Measurements from ENCODE around the gene KCNN2. TPM values are rescaled to one million over a fixed set of nuclear protein-coding genes. Genes with fewer than 3 reads are reported as not detected.

The KCNN2 gene
- total RNA-seq, 1 experiment from 2014 or later: not detected

- no TSS peak for BruUV-seq (replicated peaks)
- POLR2A ChIA-PET (ENCODE audit: unreplicated experiment): no interaction called here
- H3F3A ChIP-seq (ENCODE audit: insufficient read depth, low read depth): no peaks in the 10 kb centered on the region
Measured at GRCh38 chr5:114407783-114408182, 45.9 kb downstream of the KCNN2 start.

GRCh38 chr5:114408847-114409246 is 47.0 kb downstream of the KCNN2 start:
- Histone ChIP-seq H3K4me1 (replicated peaks; ENCODE audit: insufficient read depth) (no peaks in the 10 kb centered on the region), H3F3A (ENCODE audit: insufficient read depth, low read depth) (no peaks in the 10 kb centered on the region), H3K27me3 (ENCODE audit: insufficient read depth, low read depth) (peaks cover 24% of the 10 kb centered on the region; the same call in 1 of the 2 replicates), H3K79me2 (ENCODE audit: low read depth) (no peaks in the 10 kb centered on the region), H4K20me1 (ENCODE audit: insufficient read depth) (no peaks in the 10 kb centered on the region), H3K4me3 (no peak overlapping the region), H3K36me3 (ENCODE audit: low read depth) (no peaks in the 10 kb centered on the region), H3K9me2 (ENCODE audit: insufficient read depth) (no peaks in the 10 kb centered on the region), H2AFZ (no peak overlapping the region), H3K27ac (no peak overlapping the region), H3K4me2 (no peak overlapping the region), H3K9me3 (ENCODE audit: insufficient read depth, low read depth) (no peaks in the 10 kb centered on the region)
- CTCF ChIA-PET: no interaction called here
- no TSS peak for BruUV-seq (replicated peaks)
- POLR2A ChIA-PET (ENCODE audit: unreplicated experiment): no interaction called here
- intact Hi-C loops (cut with micrococcal nuclease; ENCODE audit: unreplicated experiment): no loop called here
- no peak for DNase-seq
- TF ChIP-seq EZH2 (IDR thresholded peaks at IDR 0.05; ENCODE audit: low read depth) (no peak), CTCF (conservative IDR thresholded peaks at IDR 0.05) (no peak)

More at GRCh38 chr5:114407783-114408182, 45.9 kb downstream of the KCNN2 start:
- H2AFZ ChIP-seq: no peak overlapping the region
- no peaks in the 10 kb centered on the region for H3K79me2 ChIP-seq (ENCODE audit: low read depth)
- no peaks in the 10 kb centered on the region for H3K9me3 ChIP-seq (ENCODE audit: insufficient read depth, low read depth)
- no peaks in the 10 kb centered on the region for H3K9me2 ChIP-seq (ENCODE audit: insufficient read depth)
- H3K4me3 ChIP-seq: no peak overlapping the region
- no peak for DNase-seq
- no peak overlapping the region for H3K4me2 ChIP-seq
- no peaks in the 10 kb centered on the region for H3K36me3 ChIP-seq (ENCODE audit: low read depth)
- peaks cover 27% of the 10 kb centered on the region; the same call in 1 of the 2 replicates for H3K27me3 ChIP-seq (ENCODE audit: insufficient read depth, low read depth)
- no peak overlapping the region for H3K27ac ChIP-seq
- TF ChIP-seq CTCF (conservative IDR thresholded peaks at IDR 0.05) (no peak), EZH2 (IDR thresholded peaks at IDR 0.05; ENCODE audit: low read depth) (no peak)
- no peaks in the 10 kb centered on the region for H3K4me1 ChIP-seq (replicated peaks; ENCODE audit: insufficient read depth)
- CTCF ChIA-PET: no interaction called here
- H4K20me1 ChIP-seq (ENCODE audit: insufficient read depth): no peaks in the 10 kb centered on the region
- intact Hi-C loops (cut with micrococcal nuclease; ENCODE audit: unreplicated experiment): no loop called here

- Histone ChIP-seq H3K4me2 (no peak overlapping the region), H3K36me3 (ENCODE audit: low read depth) (no peaks in the 10 kb centered on the region), H3K27ac (no peak overlapping the region), H3K4me3 (no peak overlapping the region), H3K9me2 (ENCODE audit: insufficient read depth) (no peaks in the 10 kb centered on the region), H2AFZ (no peak overlapping the region), H3K27me3 (ENCODE audit: insufficient read depth, low read depth) (peaks cover 3% of the 10 kb centered on the region; the same call in 1 of the 2 replicates), H4K20me1 (ENCODE audit: insufficient read depth) (0 out of 2 replicates have a peak, but pooled peaks cover 3% of the 10 kb centered on the region), H3K4me1 (replicated peaks; ENCODE audit: insufficient read depth) (no peaks in the 10 kb centered on the region), H3F3A (ENCODE audit: insufficient read depth, low read depth) (no peaks in the 10 kb centered on the region), H3K79me2 (ENCODE audit: low read depth) (no peaks in the 10 kb centered on the region), H3K9me3 (ENCODE audit: insufficient read depth, low read depth) (no peaks in the 10 kb centered on the region)
- CTCF ChIA-PET: no interaction called here
- no peak for DNase-seq
- intact Hi-C loops (cut with micrococcal nuclease; ENCODE audit: unreplicated experiment): no loop called here
- BruUV-seq (replicated peaks): no TSS peak
- POLR2A ChIA-PET (ENCODE audit: unreplicated experiment): no interaction called here
- TF ChIP-seq CTCF (conservative IDR thresholded peaks at IDR 0.05) (no peak), EZH2 (IDR thresholded peaks at IDR 0.05; ENCODE audit: low read depth) (no peak)
Measured at GRCh38 chr5:114411380-114411931, 49.6 kb downstream of the KCNN2 start.

Measured in PC-9 (cell line).